ENCODE results near the gene BABAM2.

Gene BABAM2

DNA sequence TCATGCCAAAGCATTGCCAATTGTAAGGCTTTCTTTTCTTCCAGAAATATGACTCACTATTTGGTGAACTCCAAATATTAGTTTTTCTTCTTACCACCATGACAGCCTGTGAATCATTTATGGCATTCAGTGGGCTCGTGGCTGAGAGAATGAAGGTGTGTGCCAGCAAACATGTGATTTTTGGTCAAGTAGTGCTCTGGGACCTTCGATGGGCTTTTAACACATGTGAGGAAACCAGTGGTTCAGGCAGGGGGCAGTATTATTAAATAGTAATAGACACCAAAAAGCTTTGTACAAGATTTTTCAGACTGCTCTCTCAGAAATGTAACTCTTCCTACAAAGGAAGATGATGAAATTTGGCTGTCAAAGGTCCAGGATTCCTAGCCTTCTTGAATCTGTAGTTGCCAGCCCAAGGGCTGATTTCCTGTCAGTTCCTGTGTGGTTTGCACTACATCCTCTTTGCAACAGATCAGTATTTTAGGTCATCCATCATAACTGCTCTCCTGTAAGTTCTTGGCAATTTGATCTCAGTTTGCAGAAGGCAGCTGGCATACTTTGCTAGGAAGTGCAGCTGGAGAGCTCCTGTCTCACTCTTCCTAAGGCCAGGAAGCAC lies 64.3 kb downstream of the BABAM2 start:
- POLR2A ChIA-PET, result no interaction called here
- no peak for DNase-seq (ENCODE audit: extremely low spot score)
- CTCF ChIA-PET, result no interaction called here
- TF ChIP-seq NFRKB (IDR thresholded peaks at IDR 0.05), result no peak
- TF ChIP-seq SUZ12 (IDR thresholded peaks at IDR 0.05), result no peak
- no peak for TF ChIP-seq FOXA1 (IDR thresholded peaks at IDR 0.05)
- TF ChIP-seq FOXK2 (IDR thresholded peaks at IDR 0.05), result no peak
- no peak for TF ChIP-seq CTBP1 (IDR thresholded peaks at IDR 0.05; ENCODE audit: borderline replicate concordance)
- TF ChIP-seq ARNT (IDR thresholded peaks at IDR 0.05), result no peak
- TF ChIP-seq ZNF384 (IDR thresholded peaks at IDR 0.05), result no peak
- no peak for TF ChIP-seq L3MBTL2 (conservative IDR thresholded peaks at IDR 0.05)

GRCh38 chr2:27955384-27956161 lies 65.0 kb downstream of the BABAM2 start:
- TF ChIP-seq SP1 (IDR thresholded peaks at IDR 0.05), result no peak
- TF ChIP-seq BHLHE40 (IDR thresholded peaks at IDR 0.05; ENCODE audit: borderline replicate concordance), result no peak
- TF ChIP-seq NFRKB (IDR thresholded peaks at IDR 0.05), result no peak
- no peak for TF ChIP-seq ARNT (IDR thresholded peaks at IDR 0.05)
- no peak for TF ChIP-seq FOXK2 (IDR thresholded peaks at IDR 0.05)
- no peak for TF ChIP-seq TARDBP (IDR thresholded peaks at IDR 0.05)
- no peak for TF ChIP-seq LEF1 (IDR thresholded peaks at IDR 0.05; ENCODE audit: borderline replicate concordance)
- TF ChIP-seq SUZ12 (IDR thresholded peaks at IDR 0.05), result no peak
- no peak for TF ChIP-seq FOXM1 (IDR thresholded peaks at IDR 0.05; ENCODE audit: borderline replicate concordance)
- TF ChIP-seq HDGF (IDR thresholded peaks at IDR 0.05; ENCODE audit: borderline replicate concordance), result no peak
- TF ChIP-seq CTBP1 (IDR thresholded peaks at IDR 0.05; ENCODE audit: borderline replicate concordance), result no peak
- no peak for TF ChIP-seq PKNOX1 (IDR thresholded peaks at IDR 0.05)
- no peak for TF ChIP-seq ZNF384 (IDR thresholded peaks at IDR 0.05)
- no peak for TF ChIP-seq ELF4 (IDR thresholded peaks at IDR 0.05)
- no peak for TF ChIP-seq FOXA1 (IDR thresholded peaks at IDR 0.05)
- TF ChIP-seq L3MBTL2 (conservative IDR thresholded peaks at IDR 0.05), result no peak
- no peak for DNase-seq (ENCODE audit: extremely low spot score)
- POLR2A ChIA-PET, result no interaction called here
- CTCF ChIA-PET, result no interaction called here

GRCh38 chr2:27956888-27957287 lies 66.4 kb downstream of the BABAM2 start:
- CTCF ChIA-PET, result no interaction called here
- no peak for DNase-seq (ENCODE audit: extremely low spot score)
- no peak for TF ChIP-seq SP1 (IDR thresholded peaks at IDR 0.05)
- TF ChIP-seq ARNT (IDR thresholded peaks at IDR 0.05), result no peak
- TF ChIP-seq NFRKB (IDR thresholded peaks at IDR 0.05), result no peak
- TF ChIP-seq CTBP1 (IDR thresholded peaks at IDR 0.05; ENCODE audit: borderline replicate concordance), result no peak
- no peak for TF ChIP-seq LEF1 (IDR thresholded peaks at IDR 0.05; ENCODE audit: borderline replicate concordance)
- no peak for TF ChIP-seq FOXK2 (IDR thresholded peaks at IDR 0.05)
- TF ChIP-seq FOXA1 (IDR thresholded peaks at IDR 0.05), result no peak
- TF ChIP-seq FOXM1 (IDR thresholded peaks at IDR 0.05; ENCODE audit: borderline replicate concordance), result no peak
- TF ChIP-seq TARDBP (IDR thresholded peaks at IDR 0.05), result no peak
- no peak for TF ChIP-seq ZNF384 (IDR thresholded peaks at IDR 0.05)
- no peak for TF ChIP-seq SUZ12 (IDR thresholded peaks at IDR 0.05)
- no peak for TF ChIP-seq BHLHE40 (IDR thresholded peaks at IDR 0.05; ENCODE audit: borderline replicate concordance)
- POLR2A ChIA-PET, result no interaction called here

DNA sequence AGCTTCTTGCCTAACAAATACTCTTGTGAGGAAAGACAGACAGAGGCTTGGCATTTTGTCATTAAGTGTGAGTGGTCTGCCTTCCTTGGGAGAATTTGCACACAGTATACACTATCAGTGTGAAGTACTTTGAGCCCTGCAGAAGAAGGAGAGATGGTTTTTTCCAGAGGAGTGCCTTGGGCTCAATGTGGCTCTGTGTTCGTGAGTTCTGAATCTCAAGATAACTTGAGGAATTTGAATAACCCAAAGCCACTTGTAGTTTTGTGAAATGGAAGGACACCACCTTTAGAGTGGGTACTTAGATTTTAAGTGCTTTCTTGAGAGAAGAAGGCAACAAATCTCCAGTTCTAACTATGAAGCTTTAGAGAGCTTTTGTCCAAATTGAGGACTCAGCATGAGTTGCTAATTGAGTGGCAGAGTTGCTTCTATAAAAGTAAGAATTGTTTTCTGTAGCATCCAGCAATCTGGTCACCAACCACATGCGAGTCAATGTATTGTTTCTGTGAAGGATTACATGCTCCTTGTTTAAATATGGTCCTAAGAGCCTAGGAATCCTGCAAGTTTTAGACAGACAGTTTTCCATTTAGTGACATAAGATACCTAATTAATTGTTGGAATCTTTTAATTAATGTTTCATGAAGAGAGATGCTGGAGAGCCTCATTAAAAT lies 68.3 kb downstream of the BABAM2 start:
- ChIA-PET POLR2A (no interaction called here), CTCF (no interaction called here)
- DNase-seq (ENCODE audit: extremely low spot score), result no peak
- TF ChIP-seq PKNOX1 (IDR thresholded peaks at IDR 0.05) (no peak), LEF1 (IDR thresholded peaks at IDR 0.05; ENCODE audit: borderline replicate concordance) (no peak), SP1 (IDR thresholded peaks at IDR 0.05) (no peak), ARNT (IDR thresholded peaks at IDR 0.05) (no peak), L3MBTL2 (conservative IDR thresholded peaks at IDR 0.05) (no peak), ZNF384 (IDR thresholded peaks at IDR 0.05) (no peak), CTBP1 (IDR thresholded peaks at IDR 0.05; ENCODE audit: borderline replicate concordance) (no peak), ELF4 (IDR thresholded peaks at IDR 0.05) (no peak), BHLHE40 (IDR thresholded peaks at IDR 0.05; ENCODE audit: borderline replicate concordance) (no peak), SUZ12 (IDR thresholded peaks at IDR 0.05) (no peak), FOXM1 (IDR thresholded peaks at IDR 0.05; ENCODE audit: borderline replicate concordance) (no peak), FOXA1 (IDR thresholded peaks at IDR 0.05) (no peak), HDGF (IDR thresholded peaks at IDR 0.05; ENCODE audit: borderline replicate concordance) (no peak), FOXK2 (IDR thresholded peaks at IDR 0.05) (no peak), NFRKB (IDR thresholded peaks at IDR 0.05) (no peak), TARDBP (IDR thresholded peaks at IDR 0.05) (no peak)

GRCh38 chr2:27959496-27959895 lies 69.0 kb downstream of the BABAM2 start:
- POLR2A ChIA-PET, result no interaction called here
- CTCF ChIA-PET, result no interaction called here
- TF ChIP-seq FOXA1 (IDR thresholded peaks at IDR 0.05) (no peak), SP1 (IDR thresholded peaks at IDR 0.05) (no peak), NFRKB (IDR thresholded peaks at IDR 0.05) (no peak), FOXK2 (IDR thresholded peaks at IDR 0.05) (no peak), SUZ12 (IDR thresholded peaks at IDR 0.05) (no peak), HDGF (IDR thresholded peaks at IDR 0.05; ENCODE audit: borderline replicate concordance) (no peak), LEF1 (IDR thresholded peaks at IDR 0.05; ENCODE audit: borderline replicate concordance) (no peak), ELF4 (IDR thresholded peaks at IDR 0.05) (no peak), BHLHE40 (IDR thresholded peaks at IDR 0.05; ENCODE audit: borderline replicate concordance) (no peak), ARNT (IDR thresholded peaks at IDR 0.05) (no peak), L3MBTL2 (conservative IDR thresholded peaks at IDR 0.05) (no peak), TARDBP (IDR thresholded peaks at IDR 0.05) (no peak), CTBP1 (IDR thresholded peaks at IDR 0.05; ENCODE audit: borderline replicate concordance) (no peak), PKNOX1 (IDR thresholded peaks at IDR 0.05) (no peak), ZNF384 (IDR thresholded peaks at IDR 0.05) (no peak), FOXM1 (IDR thresholded peaks at IDR 0.05; ENCODE audit: borderline replicate concordance) (no peak)
- DNase-seq (ENCODE audit: extremely low spot score), result no peak

All from HEK293T (cell line).